HUES64 (cell line): ENCODE results near the gene RNF2.

ENCODE experiments used
- H3K27ac ChIP-seq: 2 replicates; pipeline ENCODE4 v1.7.0; 2013; ENCODE audit warnings: low read depth, low read length, inconsistent platforms
- H3K27me3 ChIP-seq: 2 replicates; pipeline ENCODE4 v1.6.1; 2013; ENCODE audit warnings: mild to moderate bottlenecking, low read length; ENCODE audit not compliant: insufficient read depth
- H3K36me3 ChIP-seq: 2 replicates; pipeline ENCODE4 v1.6.1; 2013; ENCODE audit warnings: mild to moderate bottlenecking, low read length; ENCODE audit not compliant: insufficient read depth
- H3K4me1 ChIP-seq: 2 replicates; pipeline ENCODE4 v1.6.1; 2013; ENCODE audit warnings: mild to moderate bottlenecking, low read length, moderate library complexity; ENCODE audit not compliant: insufficient read depth
- H3K4me3 ChIP-seq: 2 replicates; pipeline ENCODE4 v1.5.1; 2013; ENCODE audit warnings: mild to moderate bottlenecking, low read length, moderate library complexity
- H3K9ac ChIP-seq: 2 replicates; pipeline ENCODE4 v1.6.1; 2013; ENCODE audit warnings: mild to moderate bottlenecking, low read depth, low read length
- H3K9me3 ChIP-seq: 2 replicates; pipeline ENCODE4 v1.6.1; 2013; ENCODE audit warnings: low read depth, low read length; ENCODE audit not compliant: insufficient read depth
- WGBS: fragments of 150-250, 120-280 bp; methylation state at CpG from one replicate; pipeline ENCODE4 v1.1.7; 2013; ENCODE audit warnings: missing lambda C conversion rate; 5-methylcytosine and 5-hydroxymethylcytosine counted together

Gene RNF2

GRCh38 chr1:185151215-185151614 lies 105.9 kb downstream of the RNF2 start:
- Histone ChIP-seq H3K27ac (no peak overlapping the region), H3K36me3 (peaks cover 51% of the 10 kb centered on the region), H3K27me3 (no peaks in the 10 kb centered on the region), H3K9ac (no peak overlapping the region), H3K4me1 (peaks cover 5% of the 10 kb centered on the region), H3K9me3 (no peaks in the 10 kb centered on the region), H3K4me3 (no peak overlapping the region)
- 96% methylated on average over 5 of the region's 5 CpGs for WGBS
